HG02870 (cell line): Measurements from ENCODE around the gene TMEM214.
A peak's percentile ranks its signal among the peaks of the same experiment; 100 is the strongest.

Experiments
- ATAC-seq: cut with Tn5 transposase; IDR thresholded peaks from one replicate; pipeline ENCODE4 v1.9.1; 2021; ENCODE audit warnings: mild to moderate bottlenecking, moderate library complexity; ENCODE audit not compliant: unreplicated experiment

Gene TMEM214

DNA sequence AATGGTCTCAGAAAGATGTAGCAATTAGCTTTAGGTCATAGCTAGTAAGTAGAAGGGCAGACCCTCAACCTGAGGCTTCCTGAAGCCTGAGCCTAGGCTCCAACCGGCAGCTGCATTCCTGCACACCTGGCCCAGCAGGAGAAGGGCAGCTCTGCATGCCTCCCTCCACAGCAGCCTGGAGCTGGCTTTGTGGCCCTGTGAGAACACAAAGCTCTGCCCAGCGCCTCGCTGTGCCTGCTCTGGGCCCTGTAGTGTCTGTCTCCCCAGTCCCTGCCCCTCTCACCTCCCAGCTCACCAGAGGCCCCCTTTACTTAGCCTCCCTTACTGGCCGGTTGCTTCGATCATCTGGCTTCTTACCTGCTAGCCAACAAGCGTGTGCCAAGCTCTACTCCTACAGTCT lies 6.7 kb downstream of the TMEM214 start:
- no peak for ATAC-seq

- no peak for ATAC-seq
These were observed 7.1 kb downstream of the TMEM214 start for GRCh38 chr2:27039871-27040270.

- no peak for ATAC-seq
These were observed 7.5 kb downstream of the TMEM214 start for GRCh38 chr2:27040282-27040681.

DNA sequence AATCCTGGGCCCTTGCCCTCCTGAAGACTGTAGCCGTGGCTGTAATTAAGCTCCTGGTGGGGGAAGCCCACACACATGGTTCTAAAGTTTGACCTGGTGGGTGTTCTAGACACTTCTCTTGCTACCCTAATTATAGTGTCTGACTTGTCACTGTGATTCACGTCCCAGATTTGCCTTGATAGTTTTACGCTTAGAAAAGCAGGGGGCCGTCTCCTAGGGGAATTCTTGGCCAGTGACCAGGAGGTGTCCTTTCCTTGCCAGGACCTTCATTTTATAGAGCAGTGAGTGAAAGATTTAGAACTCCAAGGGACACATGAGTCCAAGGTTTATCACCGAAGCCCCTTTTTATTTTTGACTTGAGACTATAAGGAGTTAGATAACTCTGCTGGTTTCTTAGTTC lies 9.0 kb downstream of the TMEM214 start:
- ATAC-seq: peak; percentile 27

GRCh38 chr2:27042159-27042661 lies 9.4 kb downstream of the TMEM214 start:
- ATAC-seq: peak; percentile 56

DNA sequence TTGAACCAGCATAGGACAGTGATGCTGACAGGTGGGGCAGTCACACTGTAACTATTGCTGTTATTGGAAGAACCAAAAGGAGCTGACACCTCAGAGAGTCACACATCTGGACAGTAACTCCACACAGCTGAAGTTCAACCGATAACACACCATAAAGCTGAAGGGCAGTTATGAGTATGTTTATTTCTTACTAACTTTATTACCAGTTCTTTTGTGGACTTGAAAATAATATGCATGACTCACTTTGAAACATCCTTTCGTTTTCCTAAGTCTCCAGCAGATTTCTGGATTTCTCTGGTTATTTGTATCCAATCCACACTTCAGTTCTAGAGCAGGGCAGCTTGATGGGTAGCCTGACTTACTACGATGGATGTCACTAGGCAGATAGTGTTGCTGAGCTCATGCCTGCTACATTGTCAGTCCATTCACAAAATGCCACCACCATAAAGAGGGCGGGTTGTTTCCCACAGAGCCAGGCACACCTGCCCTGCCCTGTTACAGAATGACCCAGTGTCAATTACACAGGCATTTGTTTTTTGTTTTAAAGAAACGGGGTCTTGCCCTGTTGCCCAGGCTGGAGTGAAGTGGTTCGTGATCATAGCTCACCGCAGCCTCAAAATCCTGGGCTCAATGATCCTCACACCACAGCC lies 10.3 kb downstream of the TMEM214 start:
- ATAC-seq: no peak

GRCh38 chr2:27049422-27050280 lies 16.9 kb downstream of the TMEM214 start:
- peak; percentile 19 for ATAC-seq

GRCh38 chr2:27050281-27050995 lies 17.7 kb downstream of the TMEM214 start:
- ATAC-seq: peak; percentile 55

GRCh38 chr2:27050996-27051901 lies 18.5 kb downstream of the TMEM214 start, which contains the start of gene AGBL5:
Gene AGBL5, plus strand, starts transcription at chr2:27051668. Its CDS starts 1,291 bp downstream, at chr2:27052959.
- ATAC-seq: peak; percentile 58

GRCh38 chr2:27051902-27052645 lies 19.3 kb downstream of the TMEM214 start:
- ATAC-seq: no peak

GRCh38 chr2:27053321-27053720 lies 20.6 kb downstream of the TMEM214 start:
- ATAC-seq: no peak

GRCh38 chr2:27053776-27054175 lies 21.0 kb downstream of the TMEM214 start:
- ATAC-seq: no peak

DNA sequence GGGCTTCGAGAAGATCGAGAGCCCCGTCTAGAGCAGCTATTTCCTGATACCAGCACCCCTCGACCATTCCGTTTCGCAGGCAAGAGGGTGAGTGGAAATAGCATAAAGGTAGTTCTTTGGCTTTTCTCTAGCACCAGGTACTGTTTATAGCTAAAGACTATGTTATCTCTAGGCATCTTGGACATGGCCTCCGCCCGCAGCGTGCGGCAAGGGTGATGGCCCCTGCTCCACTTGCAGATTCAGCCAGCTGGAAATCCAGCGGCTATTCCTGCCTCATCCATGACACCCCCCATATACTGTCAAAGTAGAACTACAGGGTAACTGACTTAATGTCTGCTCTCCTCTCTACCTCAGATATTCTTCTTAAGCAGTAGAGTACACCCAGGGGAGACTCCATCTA lies 22.0 kb downstream of the TMEM214 start:
- no peak for ATAC-seq

GRCh38 chr2:27057184-27057583 lies 24.4 kb downstream of the TMEM214 start:
- ATAC-seq: no peak

DNA sequence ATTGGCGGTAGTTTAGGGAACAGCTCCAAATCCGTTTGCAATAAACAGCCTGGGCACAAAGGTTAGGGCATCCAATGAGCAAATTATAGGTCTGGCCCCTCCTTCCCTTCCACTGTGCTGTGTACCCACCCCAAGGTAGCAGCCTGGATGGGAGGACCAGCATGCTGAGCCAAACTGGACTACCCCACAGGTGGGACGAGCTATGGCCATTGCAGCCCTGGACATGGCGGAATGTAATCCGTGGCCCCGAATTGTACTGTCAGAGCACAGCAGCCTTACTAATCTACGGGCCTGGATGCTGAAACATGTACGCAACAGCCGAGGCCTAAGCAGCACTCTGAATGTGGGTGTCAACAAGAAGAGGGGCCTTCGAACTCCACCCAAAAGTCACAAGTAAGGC lies 25.4 kb downstream of the TMEM214 start:
- ATAC-seq: no peak

DNA sequence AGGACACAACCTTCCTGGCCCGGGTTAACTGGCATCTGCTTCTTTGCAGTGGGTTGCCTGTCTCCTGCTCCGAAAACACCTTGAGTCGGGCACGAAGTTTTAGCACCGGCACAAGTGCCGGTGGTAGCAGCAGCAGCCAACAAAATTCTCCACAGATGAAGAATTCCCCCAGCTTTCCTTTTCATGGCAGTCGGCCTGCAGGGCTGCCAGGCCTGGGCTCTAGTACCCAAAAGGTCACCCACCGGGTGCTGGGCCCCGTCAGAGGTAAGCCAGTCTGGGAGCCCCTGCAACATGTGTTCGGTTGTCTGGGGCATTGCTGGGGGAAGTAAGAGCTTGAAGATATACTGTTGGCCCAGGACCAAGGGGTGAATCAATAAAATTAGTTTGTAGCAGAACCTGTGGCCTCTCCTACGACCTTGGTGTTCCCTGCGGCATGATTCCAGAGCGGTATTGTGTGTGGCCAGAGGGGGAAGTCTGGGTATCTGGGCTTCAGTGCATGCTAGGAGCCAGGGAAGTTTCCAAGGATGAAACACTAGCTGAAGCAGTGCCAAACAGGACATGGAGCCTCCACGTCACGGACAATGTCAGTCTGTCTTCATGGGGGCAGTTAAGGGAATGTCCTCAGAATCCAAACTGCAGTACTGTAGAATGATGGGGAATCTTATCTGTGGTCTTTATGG lies 26.5 kb downstream of the TMEM214 start:
- ATAC-seq: no peak

DNA sequence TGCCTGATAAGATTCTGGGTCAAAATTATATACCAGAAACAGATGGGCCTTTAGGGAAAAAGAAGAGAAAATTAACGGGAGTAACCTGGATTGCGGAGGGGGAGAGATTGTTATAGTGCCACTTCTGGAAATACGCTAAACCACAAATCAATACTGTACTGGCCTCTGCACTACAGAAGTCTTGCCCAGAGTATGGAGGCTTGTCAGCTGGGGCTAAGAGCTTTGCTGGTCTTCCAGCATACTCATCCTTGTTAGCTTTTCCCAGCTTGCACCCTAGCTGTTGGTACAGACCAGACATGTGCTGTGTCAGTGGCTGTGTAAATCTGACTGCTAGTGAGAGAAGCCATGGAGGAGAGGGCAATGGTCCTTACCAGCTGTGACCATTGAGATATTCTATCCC lies 27.6 kb downstream of the TMEM214 start:
- no peak for ATAC-seq

- ATAC-seq: no peak
These were observed 32.4 kb downstream of the TMEM214 start for GRCh38 chr2:27065128-27065527.

GRCh38 chr2:27067385-27067784 lies 34.6 kb downstream of the TMEM214 start:
- no peak for ATAC-seq
